GM23338 (cell line): ENCODE data around the gene FSIP1. TPM values are rescaled to one million over a fixed set of nuclear protein-coding genes. Genes with fewer than 3 reads are reported as not detected.

Source experiments
- ATAC-seq: fragments of 200-7000 bp; cut with Tn5 transposase; 3 replicates; pipeline ENCODE4 v1.9.1; 2020
- DNase-seq: peaks from one replicate; pipeline ENCODE4 v3.0.0-alpha.2; 2015; ENCODE audit warnings: low spot score
- H2AFZ ChIP-seq: fragments of 200-600 bp; sonication (generic); 2 replicates; pipeline ENCODE4 v1.8.0; 2016; ENCODE audit warnings: antibody characterized with exemption, mild to moderate bottlenecking, moderate library complexity
- H3F3A ChIP-seq: fragments of 200-600 bp; sonication (generic); replicated peaks from 2 replicates; pipeline ENCODE4 v1.8.0; 2017; ENCODE audit warnings: antibody characterized with exemption, mixed run types, low read depth
- H3K27ac ChIP-seq: fragments of 200-600 bp; sonication (generic); 2 replicates; pipeline ENCODE4 v1.6.1; 2016; ENCODE audit warnings: low read depth
- H3K27me3 ChIP-seq: fragments of 200-600 bp; sonication (generic); 2 replicates; pipeline ENCODE4 v1.8.0; 2016; ENCODE audit warnings: mild to moderate bottlenecking, mixed run types, moderate library complexity; ENCODE audit not compliant: insufficient read depth
- H3K36me3 ChIP-seq: fragments of 200-600 bp; sonication (generic); 2 replicates; pipeline ENCODE4 v1.8.0; 2016; ENCODE audit warnings: mild to moderate bottlenecking; ENCODE audit not compliant: insufficient read depth
- H3K4me1 ChIP-seq: fragments of 200-600 bp; sonication (generic); 2 replicates; pipeline ENCODE4 v1.8.0; 2016; ENCODE audit warnings: mild to moderate bottlenecking, moderate library complexity; ENCODE audit not compliant: insufficient read depth
- H3K4me2 ChIP-seq: fragments of 200-600 bp; sonication (generic); 2 replicates; pipeline ENCODE4 v1.7.1; 2017; ENCODE audit warnings: mixed run types
- H3K4me3 ChIP-seq: fragments of 200-600 bp; sonication (generic); 2 replicates; pipeline ENCODE4 v1.6.1; 2016; ENCODE audit warnings: mixed run types
- H3K79me2 ChIP-seq: fragments of 200-600 bp; sonication (generic); replicated peaks from 2 replicates; pipeline ENCODE4 v1.8.0; 2017; ENCODE audit warnings: mild to moderate bottlenecking; ENCODE audit not compliant: insufficient read depth
- H3K9me2 ChIP-seq: fragments of 200-600 bp; sonication (generic); 2 replicates; pipeline ENCODE4 v1.8.0; 2017; ENCODE audit not compliant: insufficient read depth
- H4K20me1 ChIP-seq: fragments of 200-600 bp; sonication (generic); replicated peaks from 2 replicates; pipeline ENCODE4 v1.8.0; 2017; ENCODE audit warnings: mild to moderate bottlenecking; ENCODE audit not compliant: insufficient read depth
- H3K27ac Mint-ChIP-seq: 2 replicates; pipeline ENCODE4 v1.8.0; 2020; ENCODE audit warnings: inconsistent platforms, mild to moderate bottlenecking, moderate library complexity, mixed read lengths
- H3K27me3 Mint-ChIP-seq: 3 replicates; pipeline ENCODE4 v1.8.0; 2022; ENCODE audit warnings: low read depth, mild to moderate bottlenecking, moderate library complexity, mixed read lengths, inconsistent platforms; ENCODE audit not compliant: insufficient read depth, poor library complexity
- H3K36me3 Mint-ChIP-seq: 3 replicates; pipeline ENCODE4 v1.8.0; 2021; ENCODE audit warnings: low read depth, mild to moderate bottlenecking, inconsistent platforms, moderate library complexity, mixed read lengths
- H3K4me1 Mint-ChIP-seq: 3 replicates; pipeline ENCODE4 v1.8.0; 2020; ENCODE audit warnings: mild to moderate bottlenecking, inconsistent platforms, mixed read lengths
- H3K4me3 Mint-ChIP-seq: 3 replicates; pipeline ENCODE4 v1.8.0; 2021; ENCODE audit warnings: moderate library complexity, mild to moderate bottlenecking, inconsistent platforms, mixed read lengths
- H3K9me3 Mint-ChIP-seq: 3 replicates; pipeline ENCODE4 v1.8.0; 2020; ENCODE audit warnings: moderate library complexity, mild to moderate bottlenecking, inconsistent platforms, mixed read lengths
- EZH2 ChIP-seq: fragments of 200-600 bp; sonication (generic); IDR thresholded peaks from one replicate; pipeline ENCODE4 v1.8.0; 2017; ENCODE audit warnings: antibody characterized with exemption, mild to moderate bottlenecking, low read depth; ENCODE audit not compliant: unreplicated experiment
- EZH2phosphoT487 ChIP-seq: fragments of 200-600 bp; sonication (generic); IDR thresholded peaks from one replicate; pipeline ENCODE4 v1.8.1; 2018; ENCODE audit warnings: antibody characterized with exemption; ENCODE audit not compliant: unreplicated experiment
- JUNB ChIP-seq: IDR thresholded peaks from one replicate; pipeline ENCODE4 v1.6.1; 2016; ENCODE audit warnings: antibody characterized with exemption; ENCODE audit not compliant: unreplicated experiment
- POLR2AphosphoS5 ChIP-seq: IDR thresholded peaks from 2 replicates; pipeline ENCODE4 v1.6.1; 2016; ENCODE audit warnings: antibody characterized with exemption, low read depth
- STAT1 ChIP-seq: IDR thresholded peaks from one replicate; pipeline ENCODE4 v1.6.1; 2016; ENCODE audit warnings: antibody characterized with exemption; ENCODE audit not compliant: unreplicated experiment
- ZNF114 ChIP-seq: fragments of 250-450 bp; sonication (Bioruptor Pico); IDR thresholded peaks from 2 replicates; pipeline ENCODE4 v1.5.0; 2020; ENCODE audit warnings: mild to moderate bottlenecking, moderate library complexity
- ZNF331 ChIP-seq: fragments of 250-450 bp; sonication (Bioruptor Pico); IDR thresholded peaks from 2 replicates; pipeline ENCODE4 v1.5.0; 2020; ENCODE audit warnings: low read depth, mild to moderate bottlenecking, moderate library complexity
- polyA plus RNA-seq: library from polyadenylated mRNA; unstranded; fragments of >200 nt; fragmentation: Nextera tagmentation; extraction: Ambion mirVana; gene quantifications from 2 replicates; pipeline ENCODE4 v1.2.1, GENCODE V29; 2016
- total RNA-seq: library from RNA; depleted of rRNA; stranded (reverse); fragments of >200 nt; shearing (Covaris generic); gene quantifications from 2 replicates; pipeline ENCODE4 v1.2.3, GENCODE V29; 2014
- TF ChIP-seq, protein P1 (sequence below), 2 experiments: fragments of 200-600 bp in 1 of 2; sonication (generic) in 1 of 2; conservative IDR thresholded peaks; 2 replicates each; pipeline versions ENCODE4 v1.5.1 to v1.6.1; 2016 to 2017; ENCODE audit warnings: antibody characterized with exemption in 2 of 2, low read depth in 2 of 2, mild to moderate bottlenecking in 2 of 2, moderate library complexity in 1 of 2
- TF ChIP-seq, protein P2 (sequence below): IDR thresholded peaks from 2 replicates; pipeline ENCODE4 v1.6.1; 2016; ENCODE audit warnings: antibody characterized with exemption

The FSIP1 gene
- total and polyA plus RNA-seq, 2 experiments from 2014 or later, result 0.92 to 2.1 TPM

DNA sequence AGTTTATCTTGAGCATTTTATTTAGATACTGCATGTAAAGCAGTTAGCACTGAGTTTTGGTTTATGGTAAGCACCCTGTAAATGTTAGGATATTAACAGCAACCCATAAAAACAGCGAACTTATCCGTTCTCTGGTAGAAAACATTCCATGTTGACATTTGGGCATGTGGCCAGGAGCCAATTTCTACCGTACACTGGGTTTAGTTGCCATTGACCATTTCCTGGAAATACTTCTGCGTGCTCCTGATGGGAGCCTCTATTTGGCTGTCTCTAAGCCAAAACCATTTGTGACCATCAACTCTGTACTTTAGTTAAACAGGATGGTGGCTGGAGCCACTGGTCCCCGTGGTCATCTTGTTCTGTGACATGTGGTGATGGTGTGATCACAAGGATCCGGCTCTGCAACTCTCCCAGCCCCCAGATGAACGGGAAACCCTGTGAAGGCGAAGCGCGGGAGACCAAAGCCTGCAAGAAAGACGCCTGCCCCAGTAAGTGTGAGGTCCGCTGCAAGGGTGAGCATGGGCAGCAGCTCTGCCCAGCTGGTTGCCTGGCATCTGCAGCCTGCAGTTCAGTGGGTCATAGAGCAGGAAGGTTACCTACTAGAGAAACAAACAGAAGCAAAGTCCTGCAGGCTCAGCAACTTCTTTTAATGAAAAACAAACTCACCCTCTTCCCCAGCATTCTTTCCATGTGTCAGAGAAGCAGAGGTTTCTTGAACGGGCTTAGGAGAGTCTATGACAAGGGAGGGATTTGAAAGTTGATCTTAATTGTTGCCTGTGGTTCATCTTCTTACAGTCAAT lies 194.7 kb downstream of the FSIP1 start:
- Mint-ChIP-seq H3K4me3 (no peak overlapping the region), H3K9me3 (no peaks in the 10 kb centered on the region), H3K27me3 (peaks cover 3% of the 10 kb centered on the region), H3K36me3 (peaks cover 99% of the 10 kb centered on the region), H3K4me1 (peaks cover 3% of the 10 kb centered on the region), H3K27ac (no peak overlapping the region)
- no peak overlapping the region for H3K27ac ChIP-seq
- ATAC-seq (no peak), DNase-seq (no peak)
- H3K36me3 ChIP-seq, result peaks cover 99% of the 10 kb centered on the region
- peaks cover 3% of the 10 kb centered on the region; the same call in 1 of the 2 replicates for H3K4me1 ChIP-seq
- no peaks in the 10 kb centered on the region for H3K27me3 ChIP-seq
- peaks cover 3% of the 10 kb centered on the region for H3K79me2 ChIP-seq
- no peaks in the 10 kb centered on the region for H3K9me2 ChIP-seq
- peaks cover 8% of the 10 kb centered on the region for H4K20me1 ChIP-seq
- TF ChIP-seq EZH2 (no peak), EZH2phosphoT487 (no peak), ZNF114 (CRISPR knock-in tag) (no peak), ZNF331 (CRISPR knock-in tag) (no peak), JUNB (no peak)
- TF ChIP-seq, protein P1, sequence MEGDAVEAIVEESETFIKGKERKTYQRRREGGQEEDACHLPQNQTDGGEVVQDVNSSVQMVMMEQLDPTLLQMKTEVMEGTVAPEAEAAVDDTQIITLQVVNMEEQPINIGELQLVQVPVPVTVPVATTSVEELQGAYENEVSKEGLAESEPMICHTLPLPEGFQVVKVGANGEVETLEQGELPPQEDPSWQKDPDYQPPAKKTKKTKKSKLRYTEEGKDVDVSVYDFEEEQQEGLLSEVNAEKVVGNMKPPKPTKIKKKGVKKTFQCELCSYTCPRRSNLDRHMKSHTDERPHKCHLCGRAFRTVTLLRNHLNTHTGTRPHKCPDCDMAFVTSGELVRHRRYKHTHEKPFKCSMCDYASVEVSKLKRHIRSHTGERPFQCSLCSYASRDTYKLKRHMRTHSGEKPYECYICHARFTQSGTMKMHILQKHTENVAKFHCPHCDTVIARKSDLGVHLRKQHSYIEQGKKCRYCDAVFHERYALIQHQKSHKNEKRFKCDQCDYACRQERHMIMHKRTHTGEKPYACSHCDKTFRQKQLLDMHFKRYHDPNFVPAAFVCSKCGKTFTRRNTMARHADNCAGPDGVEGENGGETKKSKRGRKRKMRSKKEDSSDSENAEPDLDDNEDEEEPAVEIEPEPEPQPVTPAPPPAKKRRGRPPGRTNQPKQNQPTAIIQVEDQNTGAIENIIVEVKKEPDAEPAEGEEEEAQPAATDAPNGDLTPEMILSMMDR (conservative IDR thresholded peaks at IDR 0.05; ENCODE audit: low read depth in 2 of 2), result no peak
- TF ChIP-seq, protein P2, sequence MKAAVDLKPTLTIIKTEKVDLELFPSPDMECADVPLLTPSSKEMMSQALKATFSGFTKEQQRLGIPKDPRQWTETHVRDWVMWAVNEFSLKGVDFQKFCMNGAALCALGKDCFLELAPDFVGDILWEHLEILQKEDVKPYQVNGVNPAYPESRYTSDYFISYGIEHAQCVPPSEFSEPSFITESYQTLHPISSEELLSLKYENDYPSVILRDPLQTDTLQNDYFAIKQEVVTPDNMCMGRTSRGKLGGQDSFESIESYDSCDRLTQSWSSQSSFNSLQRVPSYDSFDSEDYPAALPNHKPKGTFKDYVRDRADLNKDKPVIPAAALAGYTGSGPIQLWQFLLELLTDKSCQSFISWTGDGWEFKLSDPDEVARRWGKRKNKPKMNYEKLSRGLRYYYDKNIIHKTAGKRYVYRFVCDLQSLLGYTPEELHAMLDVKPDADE, result no peak
- 0 out of 2 replicates have a peak, but pooled peaks cover 3% of the 10 kb centered on the region for H3F3A ChIP-seq
- H2AFZ ChIP-seq, result no peak overlapping the region
- H3K4me2 ChIP-seq, result no peak overlapping the region
- no peak overlapping the region for H3K4me3 ChIP-seq

DNA sequence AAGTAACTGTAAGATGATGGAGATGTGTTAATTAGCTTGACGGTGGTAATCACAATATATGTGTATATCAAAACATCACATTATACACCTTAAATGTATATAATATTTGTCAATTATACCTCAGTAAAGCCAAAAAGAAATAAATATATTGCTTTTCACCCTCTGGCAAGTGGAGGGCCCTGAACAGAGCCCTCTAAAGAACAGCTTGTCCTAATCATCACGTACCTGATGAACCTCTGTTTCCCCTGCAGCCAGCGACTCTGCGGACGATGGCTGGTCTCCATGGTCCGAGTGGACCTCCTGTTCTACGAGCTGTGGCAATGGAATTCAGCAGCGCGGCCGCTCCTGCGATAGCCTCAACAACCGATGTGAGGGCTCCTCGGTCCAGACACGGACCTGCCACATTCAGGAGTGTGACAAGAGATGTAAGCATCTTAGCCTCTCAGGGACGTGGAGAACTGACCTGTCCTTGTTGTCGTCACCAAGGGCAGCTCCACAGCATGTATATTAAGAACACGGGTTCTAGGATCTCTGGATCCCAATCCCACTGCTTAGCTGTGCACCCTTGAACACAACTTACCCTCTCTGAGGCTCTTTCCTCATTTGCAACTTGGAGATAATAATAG lies 195.4 kb downstream of the FSIP1 start:
- Mint-ChIP-seq H3K27ac (no peak overlapping the region), H3K4me3 (no peak overlapping the region), H3K9me3 (no peaks in the 10 kb centered on the region), H3K36me3 (peaks cover 99% of the 10 kb centered on the region), H3K4me1 (peaks cover 10% of the 10 kb centered on the region), H3K27me3 (peaks cover 3% of the 10 kb centered on the region)
- Histone ChIP-seq H3F3A (0 out of 2 replicates have a peak, but pooled peaks cover 3% of the 10 kb centered on the region), H4K20me1 (peaks cover 8% of the 10 kb centered on the region), H3K79me2 (peaks cover 10% of the 10 kb centered on the region), H3K4me3 (no peak overlapping the region), H3K27me3 (no peaks in the 10 kb centered on the region), H3K4me2 (no peak overlapping the region), H3K4me1 (peaks cover 6% of the 10 kb centered on the region; the same call in 1 of the 2 replicates), H3K27ac (no peak overlapping the region), H3K36me3 (peaks cover 93% of the 10 kb centered on the region), H2AFZ (no peak overlapping the region), H3K9me2 (no peaks in the 10 kb centered on the region)
- DNase-seq (no peak), ATAC-seq (no peak)
- TF ChIP-seq STAT1 (no peak), ZNF331 (CRISPR knock-in tag) (no peak), POLR2AphosphoS5 (no peak)
